GM19324 (cell line): ENCODE data around the gene NUP50.

Experiments
- ATAC-seq: cut with Tn5 transposase; IDR thresholded peaks from one replicate; pipeline ENCODE4 v1.9.1; 2021; ENCODE audit warnings: mild to moderate bottlenecking, moderate library complexity; ENCODE audit not compliant: unreplicated experiment, low FRiP score

The NUP50 gene

GRCh38 chr22:45225732-45226502, 62.2 kb downstream of the NUP50 start:
- no peak for ATAC-seq

GRCh38 chr22:45226503-45227186, 62.9 kb downstream of the NUP50 start:
- ATAC-seq: no peak

- no peak for ATAC-seq
Observed at GRCh38 chr22:45227645-45228400, 64.1 kb downstream of the NUP50 start.

GRCh38 chr22:45228401-45228754, 64.7 kb downstream of the NUP50 start:
- no peak for ATAC-seq

GRCh38 chr22:45229181-45229580, 65.5 kb downstream of the NUP50 start:
- ATAC-seq: no peak

- ATAC-seq: no peak
Observed at GRCh38 chr22:45230026-45230721, 66.4 kb downstream of the NUP50 start.

DNA sequence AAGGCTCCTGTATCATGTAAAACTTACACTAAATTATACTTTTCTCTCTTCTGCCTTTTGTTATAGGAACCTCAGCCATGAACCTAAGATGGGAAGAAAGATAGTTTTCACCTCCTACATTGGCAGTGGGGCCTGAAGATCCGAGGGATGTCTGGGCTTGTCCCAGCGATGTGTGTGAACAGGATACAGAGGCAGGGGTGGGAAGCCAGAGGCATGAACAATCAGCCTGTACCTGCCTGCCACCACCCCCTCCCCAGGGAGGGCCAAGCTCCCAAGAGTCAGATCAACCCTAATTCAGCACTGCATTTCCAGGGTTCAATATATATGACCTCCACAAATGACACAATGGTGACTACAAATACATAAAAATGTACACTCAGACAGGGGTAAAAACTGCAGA, 67.6 kb downstream of the NUP50 start:
- ATAC-seq: no peak

GRCh38 chr22:45233386-45233785, 69.7 kb downstream of the NUP50 start:
- no peak for ATAC-seq

DNA sequence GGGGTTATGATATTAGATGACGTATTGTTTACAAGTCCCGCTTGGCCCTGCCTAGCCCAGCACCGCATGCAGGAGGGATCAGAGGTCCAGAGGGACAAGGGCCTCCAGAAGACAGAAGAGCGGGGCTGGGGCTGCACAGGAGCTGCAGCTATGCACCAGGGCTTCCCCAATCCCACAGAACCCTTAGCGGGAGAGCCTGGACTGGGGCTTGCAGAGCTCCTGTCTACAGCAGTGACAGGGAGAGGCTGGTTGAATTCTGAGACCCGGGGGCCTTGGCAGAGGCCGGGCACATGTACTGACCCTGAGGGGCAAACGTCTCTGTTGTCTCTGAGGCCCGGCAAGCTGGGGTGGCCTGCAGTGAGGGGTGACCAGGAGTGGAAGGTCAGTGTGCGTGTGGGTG, 70.1 kb downstream of the NUP50 start:
- no peak for ATAC-seq

GRCh38 chr22:45235101-45235777, 71.5 kb downstream of the NUP50 start:
- peak; percentile 59 for ATAC-seq

DNA sequence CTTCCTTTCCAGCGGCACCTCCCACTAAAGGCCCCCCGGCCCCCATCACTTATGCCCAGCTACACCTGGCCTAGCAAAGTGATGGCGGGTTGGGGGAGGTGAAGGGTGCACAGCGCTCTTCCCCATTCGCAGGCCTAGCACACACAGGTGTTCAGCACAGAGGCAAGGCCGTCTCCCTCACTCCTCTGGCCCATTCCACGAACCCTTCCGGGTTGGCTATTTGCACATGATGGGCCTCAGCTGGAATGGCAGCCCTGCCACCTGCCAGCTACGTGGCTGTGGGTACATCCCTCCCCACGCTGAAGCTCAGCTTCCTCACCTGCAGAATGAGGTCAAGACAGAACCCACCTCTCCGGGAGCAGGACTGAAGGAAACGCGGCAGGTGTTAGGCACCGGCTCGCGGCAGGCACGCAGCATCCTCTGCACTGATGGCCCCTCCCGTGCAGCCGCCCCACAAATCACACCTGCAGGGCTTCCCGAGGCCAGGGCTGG, 72.2 kb downstream of the NUP50 start:
- peak; percentile 5 for ATAC-seq

- ATAC-seq: no peak
Observed at GRCh38 chr22:45237065-45237990, 73.6 kb downstream of the NUP50 start.
